Prostate gland (tissue), 2 donors: ENCODE results near the gene ARHGEF16.

ENCODE experiments used
- CTCF ChIP-seq, 4 experiments: fragments of 200-600 bp in 2 of 4; fragments of 450-650 bp in 2 of 4; sonication (generic) in 2 of 4; IDR thresholded peaks; 1 replicate in 3 of 4; 2 replicates in 1 of 4; pipeline ENCODE4 v1.5.1; 2016 to 2019; ENCODE audit warnings: antibody characterized with exemption in 4 of 4, mild to moderate bottlenecking in 2 of 4, moderate library complexity in 2 of 4
- POLR2AphosphoS5 ChIP-seq: sonication (generic); formaldehyde crosslinking; IDR thresholded peaks from one replicate; pipeline ENCODE4 v1.6.1; 2017; ENCODE audit warnings: antibody characterized with exemption

DNA sequence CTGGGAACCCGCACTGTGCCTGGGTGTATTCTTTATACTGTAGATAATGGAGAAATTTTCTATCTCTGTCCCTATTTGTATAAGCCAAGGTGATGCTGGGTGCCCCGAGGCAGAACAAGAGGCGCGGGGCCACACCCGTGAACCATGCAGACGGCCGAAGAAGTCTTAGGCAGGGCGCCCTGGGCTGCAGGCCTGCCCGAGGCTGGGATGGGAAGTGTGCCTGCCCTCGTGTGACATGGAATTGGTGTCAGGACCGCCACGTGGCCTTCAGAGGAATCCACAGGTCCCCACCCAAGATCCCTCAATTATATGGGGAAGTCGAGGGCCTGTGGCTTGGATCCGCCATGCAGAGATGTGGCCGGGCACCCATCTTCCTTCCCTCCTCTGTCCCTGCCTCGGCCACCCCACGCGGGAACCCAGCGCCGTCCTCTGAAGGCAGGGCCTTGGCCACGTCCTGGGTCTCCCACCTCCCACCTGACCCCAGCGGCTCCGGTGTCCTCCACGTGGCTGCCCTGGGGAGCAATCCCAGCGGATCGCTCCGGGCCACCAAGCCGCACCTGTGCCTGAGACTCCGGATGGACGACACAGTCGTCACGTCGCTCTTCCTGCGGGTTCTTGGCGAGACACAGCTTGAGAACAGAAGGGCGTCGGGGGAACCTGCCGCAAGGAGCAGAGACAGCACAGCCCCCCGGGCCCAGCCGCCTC is 19.9 kb upstream of the ARHGEF16 start:
- TF ChIP-seq CTCF (IDR thresholded peaks at IDR 0.05), result no peak
- TF ChIP-seq POLR2AphosphoS5, result no peak
